Activated B cell treated with CpG ODN at 0.5 μM for 24 hours (primary cell): ENCODE results near the gene TBC1D10B. TPM values are rescaled to one million over a fixed set of nuclear protein-coding genes. Genes with fewer than 3 reads are reported as not detected.
"Not testable (repeated sequence)": the region's sequence is repeated elsewhere in the genome, so short reads cannot be mapped to it uniquely, and the experiment has no call there.

Source experiments
- ATAC-seq: fragments of 200-7000 bp; cut with Tn5 transposase; one replicate; pipeline ENCODE4 v1.10.0; 2021; ENCODE audit warnings: low read depth, mild to moderate bottlenecking, moderate library complexity
- CTCF ChIA-PET: fragments of 350-600 bp; sonication (Branson Sonifier 250); formaldehyde crosslinking; loops from one replicate; lab custom pipeline; 2021; ENCODE audit warnings: antibody characterized with exemption; lab: Charles Lee
- POLR2A ChIA-PET: fragments of 350-600 bp; sonication (Branson Sonifier 250); formaldehyde crosslinking; loops from one replicate; lab custom pipeline; 2021; ENCODE audit warnings: antibody characterized with exemption; lab: Charles Lee
- DNase-seq: peaks from one replicate; pipeline ENCODE4 v3.0.0; 2022
- H3K27ac Mint-ChIP-seq: one replicate; pipeline ENCODE4 v1.8.0; 2020; ENCODE audit warnings: mixed read lengths
- H3K27me3 Mint-ChIP-seq: one replicate; pipeline ENCODE4 v1.8.0; 2021; ENCODE audit warnings: mixed read lengths
- H3K36me3 Mint-ChIP-seq: one replicate; pipeline ENCODE4 v1.8.0; 2021; ENCODE audit warnings: low read depth, mixed read lengths
- H3K4me1 Mint-ChIP-seq: one replicate; pipeline ENCODE4 v1.8.0; 2021; ENCODE audit warnings: mixed read lengths
- H3K4me3 Mint-ChIP-seq: one replicate; pipeline ENCODE4 v1.8.0; 2020; ENCODE audit warnings: mild to moderate bottlenecking, mixed read lengths
- H3K9me3 Mint-ChIP-seq: one replicate; pipeline ENCODE4 v1.8.0; 2020; ENCODE audit warnings: mixed read lengths
- CTCF ChIP-seq: fragments of 200-600 bp; IDR thresholded peaks from one replicate; pipeline ENCODE4 v1.8.0; 2022; ENCODE audit warnings: antibody characterized with exemption, mild to moderate bottlenecking
- intact Hi-C: fragments of 100-400 bp; cut with micrococcal nuclease; formaldehyde crosslinking; loops from one replicate; pipeline ENCODE4 v1.15.1; 2024
- total RNA-seq: library from RNA; stranded (reverse); gene quantifications from 2 replicates; pipeline ENCODE4 v1.2.3, GENCODE V29; 2022

TBC1D10B gene
- total RNA-seq, 1 donor from 2014 or later = 50.2 TPM

GRCh38 chr16:30397056-30397455 lies 26.8 kb upstream of the TBC1D10B start:
- peaks cover 4% of the 10 kb centered on the region for H3K27me3 Mint-ChIP-seq
- CTCF ChIA-PET = interaction anchor here (1.4 to 1.7 kb wide), 3 partner anchors 10 to 21 kb away, joined by 4 to 5 read pairs (median 5); partner anchors contain the start of gene ZNF771
- peaks cover 27% of the 10 kb centered on the region for H3K36me3 Mint-ChIP-seq
- no peak for DNase-seq
- peaks cover 42% of the 10 kb centered on the region for H3K4me1 Mint-ChIP-seq
- ATAC-seq = no peak
- H3K9me3 Mint-ChIP-seq = no peaks in the 10 kb centered on the region
- intact Hi-C loops = no loop called here
- POLR2A ChIA-PET = interaction anchor here (1.1 to 2.6 kb wide), 5 partner anchors 9 to 214 kb away, joined by 5 to 33 read pairs (median 10); partner anchors contain the start of genes CD2BP2, CORO1A and ZNF771
- no peak for TF ChIP-seq CTCF
- H3K4me3 Mint-ChIP-seq = peak overlapping the region; percentile 38
- no peak overlapping the region for H3K27ac Mint-ChIP-seq

- Mint-ChIP-seq H3K4me1 (peaks cover 40% of the 10 kb centered on the region), H3K36me3 (peaks cover 27% of the 10 kb centered on the region), H3K4me3 (peak overlapping the region; percentile 80)
- ChIA-PET POLR2A (interaction anchor here (1.1 to 3.2 kb wide), 8 partner anchors 10 to 213 kb away, joined by 5 to 56 read pairs (median 14); partner anchors contain the start of genes CD2BP2, CORO1A, SEPTIN1 and TBC1D10B), CTCF (interaction anchor here (1.4 to 1.9 kb wide), 3 partner anchors 10 to 21 kb away, joined by 5 to 14 read pairs (median 5); partner anchors contain the start of gene ZNF771)
- H3K9me3 Mint-ChIP-seq, intact Hi-C loops, H3K27ac Mint-ChIP-seq, DNase-seq, ATAC-seq, H3K27me3 Mint-ChIP-seq: not testable (repeated sequence)
Observed at GRCh38 chr16:30396627-30397026, 26.3 kb upstream of the TBC1D10B start.

GRCh38 chr16:30395992-30396585 lies 25.8 kb upstream of the TBC1D10B start:
- H3K27me3 Mint-ChIP-seq = no peaks in the 10 kb centered on the region
- ATAC-seq (no peak), DNase-seq (no peak)
- intact Hi-C loops = loop anchor here (1.0 to 2.0 kb wide), 7 partner anchors 11 to 533 kb away; partner anchors contain the start of genes CD2BP2, CDIPT, SEPTIN1 and TBC1D10B
- H3K36me3 Mint-ChIP-seq = peaks cover 27% of the 10 kb centered on the region
- H3K4me1 Mint-ChIP-seq = peaks cover 37% of the 10 kb centered on the region
- H3K4me3 Mint-ChIP-seq = peak overlapping the region; percentile 80
- no peak for TF ChIP-seq CTCF
- ChIA-PET POLR2A (interaction anchor here (0.7 to 3.2 kb wide), 16 partner anchors 10 to 302 kb away, joined by 3 to 56 read pairs (median 6); partner anchors contain the start of genes CD2BP2, CORO1A, SEPTIN1 and TBC1D10B), CTCF (interaction anchor here (1.2 to 1.9 kb wide), 6 partner anchors 11 to 34 kb away, joined by 4 to 14 read pairs (median 5); partner anchors contain the start of genes DCTPP1 and ZNF771)
- peak overlapping the region; percentile 30 for H3K27ac Mint-ChIP-seq
- H3K9me3 Mint-ChIP-seq = no peaks in the 10 kb centered on the region

GRCh38 chr16:30395155-30395991 lies 25.1 kb upstream of the TBC1D10B start, which contains the start of gene ZNF48:
Gene ZNF48, plus strand, starts transcription at chr16:30395420. Its CDS starts 375 bp downstream, at chr16:30395795.
- Mint-ChIP-seq H3K9me3 (no peaks in the 10 kb centered on the region), H3K4me3 (peak within 1 kb of the TSS; percentile 91), H3K27me3 (no peaks in the 10 kb centered on the region), H3K27ac (peak within 1 kb of the TSS; percentile 78), H3K4me1 (peaks cover 31% of the 10 kb centered on the region), H3K36me3 (peaks cover 27% of the 10 kb centered on the region)
- POLR2A ChIA-PET = interaction anchor here (0.6 to 3.2 kb wide), 19 partner anchors 11 to 330 kb away, joined by 3 to 56 read pairs (median 6); partner anchors contain the start of genes ALDOA, CD2BP2, SEPTIN1 and TBC1D10B
- CTCF ChIA-PET = interaction anchor here (0.8 to 1.9 kb wide), 8 partner anchors 12 to 220 kb away, joined by 3 to 14 read pairs (median 6); partner anchors contain the start of genes DCTPP1, SEPTIN1 and ZNF771
- peak; percentile 77 for DNase-seq
- intact Hi-C loops = loop anchor here (1.0 to 2.0 kb wide), 7 partner anchors 12 to 532 kb away; partner anchors contain the start of genes CD2BP2, CDIPT, SEPTIN1 and TBC1D10B
- peak; percentile 96 for ATAC-seq
- no peak for TF ChIP-seq CTCF
